GM18505 (cell line): ENCODE data around the gene BIRC7.

Experiments used
- ATAC-seq: cut with Tn5 transposase; IDR thresholded peaks from one replicate; pipeline ENCODE4 v1.9.1; 2021; ENCODE audit not compliant: unreplicated experiment
- POLR2A ChIP-seq: IDR thresholded peaks from 4 replicates; pipeline ENCODE4 v1.6.1; 2011; ENCODE audit warnings: borderline replicate concordance; ENCODE audit not compliant: insufficient read depth, insufficient read length; ENCODE audit errors: extremely low read depth

Gene BIRC7

DNA sequence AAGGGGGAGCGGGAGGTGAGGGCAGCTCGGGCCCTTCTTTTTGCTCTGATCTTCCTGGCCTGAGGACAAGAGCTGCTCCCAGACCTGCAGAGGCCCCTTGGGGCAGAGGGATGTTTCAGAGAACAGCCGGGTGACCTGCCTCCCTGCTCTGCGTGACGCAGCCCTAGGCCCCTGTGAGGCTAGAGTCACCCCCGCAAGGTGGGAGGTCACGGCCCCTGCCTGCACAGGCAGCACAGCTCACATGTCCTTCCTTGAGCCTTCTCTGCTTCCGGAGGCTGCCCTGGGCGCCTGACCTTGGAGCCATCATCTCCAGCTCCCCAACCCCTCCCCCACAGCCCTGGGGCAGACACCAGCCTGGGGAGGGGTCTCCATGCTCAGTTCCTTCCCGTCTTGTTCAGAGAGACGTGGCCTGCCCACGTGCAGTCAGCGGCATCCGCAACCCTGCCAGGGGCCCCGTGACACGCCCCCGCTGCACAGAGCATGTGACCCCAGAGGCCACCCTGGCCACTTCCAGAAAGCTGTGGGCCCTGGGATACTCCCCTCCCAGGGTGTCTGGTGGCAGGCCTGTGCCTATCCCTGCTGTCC is at the start of gene BIRC7:
Gene BIRC7, plus strand, starts transcription at position 507 of the 585 bp plus-strand sequence. CDS start 192 bp downstream, outside the sequence.
- no peak for ATAC-seq
- TF ChIP-seq POLR2A = no peak

- no peak for ATAC-seq
- TF ChIP-seq POLR2A = no peak
Measured at GRCh38 chr20:63186084-63186483, 49.6 kb upstream of the BIRC7 start.

- no peak for TF ChIP-seq POLR2A
- ATAC-seq = no peak
Measured at GRCh38 chr20:63186528-63187316, 49.0 kb upstream of the BIRC7 start.

DNA sequence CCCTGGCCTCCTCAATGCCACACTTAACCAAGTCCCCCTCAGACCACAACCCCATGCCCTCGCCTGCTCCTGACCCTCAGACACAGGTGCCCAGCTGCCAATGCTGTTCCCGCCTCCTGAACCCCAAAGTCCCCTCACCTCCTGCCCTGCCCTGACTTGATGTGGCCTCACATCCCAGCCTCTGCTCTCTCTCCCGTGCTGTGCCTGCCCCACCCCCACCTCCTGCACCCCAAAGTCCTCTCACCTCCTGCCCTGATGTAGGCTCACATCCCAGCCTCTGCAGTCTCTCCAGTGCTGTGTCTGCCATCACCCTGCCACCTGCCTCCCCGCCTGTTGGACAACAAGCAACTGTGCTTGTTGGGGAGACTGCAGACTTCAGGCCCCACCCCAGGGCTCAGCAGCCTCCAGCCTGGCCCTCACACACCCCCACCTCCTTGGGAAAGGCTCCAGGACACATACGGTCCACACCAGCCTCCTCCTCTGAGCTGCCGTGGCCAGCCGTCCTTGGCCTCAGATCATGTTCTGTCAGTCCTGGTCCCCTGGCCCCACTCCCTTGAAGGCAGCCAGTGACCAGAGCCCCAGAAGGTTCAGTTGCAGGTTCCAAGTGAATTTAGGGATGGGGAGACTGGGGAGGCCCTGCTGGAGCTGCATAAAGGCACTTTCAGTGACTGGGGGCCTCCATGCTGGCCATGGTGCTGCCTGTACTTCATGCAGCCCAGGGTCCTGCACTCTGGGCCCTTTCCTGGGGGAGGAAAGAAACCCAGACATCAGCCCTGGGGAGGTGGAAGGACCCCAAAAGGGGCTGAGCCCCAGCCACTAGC is 48.2 kb upstream of the BIRC7 start:
- TF ChIP-seq POLR2A = no peak
- ATAC-seq = no peak

DNA sequence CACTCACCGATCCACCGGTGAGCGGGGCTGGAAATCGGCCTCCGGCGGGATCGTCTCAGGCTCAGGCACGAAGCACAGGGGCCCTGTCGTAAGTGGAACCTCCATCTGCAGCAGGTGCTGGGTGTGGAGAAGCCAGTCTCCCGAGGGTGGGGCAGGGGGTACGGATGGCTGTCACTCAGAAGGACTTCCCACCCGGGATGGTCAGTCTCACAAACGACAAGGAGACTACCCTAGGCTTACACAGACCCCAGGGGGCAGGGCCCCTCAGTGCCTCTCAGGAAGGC is 47.6 kb upstream of the BIRC7 start:
- TF ChIP-seq POLR2A = no peak
- ATAC-seq = no peak

DNA sequence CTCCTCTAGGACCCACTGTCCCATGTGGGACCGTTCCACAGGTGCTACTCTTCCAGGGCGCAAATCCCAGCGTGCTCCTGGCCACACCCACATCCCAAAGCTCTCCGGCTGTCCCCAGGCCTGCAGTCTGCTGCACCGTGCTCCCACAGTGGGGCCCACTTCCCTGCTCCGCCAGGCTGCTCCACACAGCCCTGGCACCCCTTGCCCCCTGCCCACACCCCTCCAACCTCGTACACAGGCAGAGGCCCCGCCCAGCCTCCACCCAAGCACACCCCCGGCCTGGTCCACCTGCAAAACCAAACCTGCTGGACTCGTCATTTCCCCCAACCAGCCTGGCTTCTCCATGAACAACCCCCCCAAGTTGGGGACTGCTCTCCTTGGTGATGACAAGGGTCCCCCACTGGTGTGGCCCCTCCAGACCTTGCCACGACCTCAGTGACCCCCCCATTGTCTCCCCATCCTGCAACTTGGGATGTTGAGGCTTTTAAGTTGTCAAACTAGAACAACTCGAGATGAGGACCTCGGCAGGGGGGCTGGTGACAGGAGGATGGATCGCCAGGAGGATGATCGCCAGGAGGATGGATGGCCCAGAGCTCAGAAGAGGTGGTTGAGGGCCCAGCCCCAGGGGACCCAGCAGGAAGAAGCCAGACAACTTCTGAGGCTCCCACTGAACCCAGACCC is 46.9 kb upstream of the BIRC7 start:
- TF ChIP-seq POLR2A = no peak
- no peak for ATAC-seq

GRCh38 chr20:63189322-63189642 is 46.4 kb upstream of the BIRC7 start:
- no peak for TF ChIP-seq POLR2A
- no peak for ATAC-seq

DNA sequence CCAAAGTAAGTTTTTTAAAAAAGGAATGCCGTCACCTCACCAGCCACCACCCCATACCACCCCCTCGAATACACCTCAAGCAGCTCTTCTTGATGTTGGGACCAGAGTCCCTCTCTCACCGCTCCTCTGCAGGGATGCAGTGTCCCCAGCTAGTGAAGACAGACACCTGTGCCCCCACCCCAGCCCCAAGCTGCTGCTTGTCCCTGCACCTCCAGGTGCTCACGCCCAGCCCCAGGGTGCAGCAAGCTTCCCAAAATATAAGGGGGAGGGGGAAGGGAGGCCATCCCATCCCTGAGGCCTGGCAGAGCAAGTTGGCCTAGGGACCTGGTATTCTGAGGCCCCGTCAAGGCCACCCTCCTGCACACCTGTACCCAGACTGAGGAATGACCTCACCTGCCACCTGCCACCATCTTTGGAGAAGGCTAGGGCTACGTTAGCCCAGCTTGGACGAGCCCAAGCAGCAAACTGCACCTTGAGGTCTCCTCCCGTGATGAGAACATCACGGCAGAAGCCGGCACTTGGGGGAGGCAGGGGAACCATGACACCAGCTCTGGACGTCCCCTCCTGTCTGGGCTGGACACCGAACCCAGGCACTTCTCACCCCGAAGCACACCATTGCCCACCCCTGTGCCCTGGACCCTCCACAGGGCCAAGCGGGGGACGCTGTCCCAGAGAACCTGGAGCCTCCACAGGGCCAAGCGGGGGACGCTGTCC is 45.7 kb upstream of the BIRC7 start:
- ATAC-seq = no peak
- TF ChIP-seq POLR2A = no peak

- TF ChIP-seq POLR2A = no peak
- no peak for ATAC-seq
Measured at GRCh38 chr20:63190828-63191227, 44.9 kb upstream of the BIRC7 start.

GRCh38 chr20:63191400-63191799 is 44.3 kb upstream of the BIRC7 start:
- TF ChIP-seq POLR2A = no peak

DNA sequence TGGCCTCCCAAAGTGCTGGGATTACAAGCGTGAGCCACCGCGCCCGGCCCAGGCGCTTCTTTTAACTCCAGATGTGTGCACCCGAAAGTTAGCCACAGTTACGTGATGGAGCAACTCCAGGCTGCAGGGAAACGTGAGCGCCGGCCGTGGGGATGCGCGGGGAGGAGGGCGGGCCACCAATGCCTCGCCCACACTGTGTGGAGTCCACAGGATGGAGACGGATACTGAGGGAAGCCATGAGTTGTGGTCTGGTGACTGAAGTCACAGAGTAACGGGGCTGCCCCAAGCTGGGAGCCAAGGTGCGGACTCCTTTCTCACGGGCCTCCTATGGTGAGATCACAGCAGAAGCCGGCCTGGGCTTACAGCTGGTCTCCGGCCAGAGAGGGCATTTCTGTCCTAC is 43.0 kb upstream of the BIRC7 start:
- no peak for TF ChIP-seq POLR2A
- no peak for ATAC-seq

More at GRCh38 chr20:63191400-63191799, 44.3 kb upstream of the BIRC7 start:
- no peak for ATAC-seq

- ATAC-seq = no peak
- no peak for TF ChIP-seq POLR2A
Measured at GRCh38 chr20:63194007-63194796, 41.5 kb upstream of the BIRC7 start.
